Nucleus accumbens (tissue), 56 donors: Measurements from ENCODE around the gene CD82.
"Not testable (repeated sequence)": the region's sequence is repeated elsewhere in the genome, so short reads cannot be mapped to it uniquely, and the experiment has no call there.

Source experiments
- DNase-seq, 56 donors: peaks; one replicate each; lab custom pipeline; 2025; lab: John Stamatoyannopoulos, UW

CD82 gene

GRCh38 chr11:44654596-44654995, 89.1 kb downstream of the CD82 start:
- DNase-seq: no peak

GRCh38 chr11:44657836-44658505, 92.5 kb downstream of the CD82 start:
- no peak for DNase-seq

- DNase-seq: no peak
These were observed 93.0 kb downstream of the CD82 start for GRCh38 chr11:44658506-44658850.

- peak in 8 of 56 donors; percentile 2 to 22 (median 7) for DNase-seq
These were observed 94.2 kb downstream of the CD82 start for GRCh38 chr11:44659641-44660040.

GRCh38 chr11:44660535-44660934, 95.1 kb downstream of the CD82 start:
- DNase-seq: not testable (repeated sequence)

GRCh38 chr11:44661311-44661717, 95.9 kb downstream of the CD82 start:
- DNase-seq: no peak
